SKM-1 (cell line): ENCODE results near the gene USP32.

Experiments
- DNase-seq: peaks from one replicate; lab custom pipeline; 2025; ENCODE audit not compliant: unreplicated experiment; lab: John Stamatoyannopoulos, UW

USP32 gene

GRCh38 chr17:60303406-60304099, 88.4 kb downstream of the USP32 start:
- no peak for DNase-seq

GRCh38 chr17:60301649-60302048, 90.3 kb downstream of the USP32 start:
- DNase-seq, result no peak

GRCh38 chr17:60300949-60301348, 91.0 kb downstream of the USP32 start:
- no peak for DNase-seq

- no peak for DNase-seq
Observed at GRCh38 chr17:60300011-60300410, 91.9 kb downstream of the USP32 start.

GRCh38 chr17:60297760-60298401, 94.1 kb downstream of the USP32 start:
- DNase-seq, result no peak

- no peak for DNase-seq
Observed at GRCh38 chr17:60296177-60296576, 95.8 kb downstream of the USP32 start.

- no peak for DNase-seq
Observed at GRCh38 chr17:60293580-60294335, 98.2 kb downstream of the USP32 start.

- DNase-seq, result no peak
Observed at GRCh38 chr17:60292697-60293096, 99.2 kb downstream of the USP32 start.

GRCh38 chr17:60284709-60285108, 107.2 kb downstream of the USP32 start:
- no peak for DNase-seq

GRCh38 chr17:60283816-60284215, 108.1 kb downstream of the USP32 start:
- DNase-seq, result no peak

- DNase-seq, result no peak
Observed at GRCh38 chr17:60280673-60281072, 111.3 kb downstream of the USP32 start.

- DNase-seq, result no peak
Observed at GRCh38 chr17:60278237-60278636, 113.7 kb downstream of the USP32 start.

- DNase-seq, result no peak
Observed at GRCh38 chr17:60277258-60277657, 114.7 kb downstream of the USP32 start.

GRCh38 chr17:60269417-60269816, 122.5 kb downstream of the USP32 start:
- no peak for DNase-seq

- no peak for DNase-seq
Observed at GRCh38 chr17:60260540-60260939, 131.4 kb downstream of the USP32 start.

GRCh38 chr17:60258313-60258712, 133.6 kb downstream of the USP32 start:
- no peak for DNase-seq

GRCh38 chr17:60256174-60256573, 135.8 kb downstream of the USP32 start:
- DNase-seq, result no peak

GRCh38 chr17:60253048-60253447, 138.9 kb downstream of the USP32 start:
- DNase-seq, result no peak

GRCh38 chr17:60252459-60252858, 139.5 kb downstream of the USP32 start:
- no peak for DNase-seq

GRCh38 chr17:60249290-60249826, 142.6 kb downstream of the USP32 start:
- DNase-seq, result no peak

- no peak for DNase-seq
Observed at GRCh38 chr17:60248618-60249289, 143.2 kb downstream of the USP32 start.
